Measurements from ENCODE around the gene MDC1. TPM values are rescaled to one million over a fixed set of nuclear protein-coding genes. Genes with fewer than 3 reads are reported as not detected.

MDC1 gene
- total RNA-seq, 1 donor from 2014 or later: 4.9 TPM

Other genes with a start within 250 kb of the MDC1 start
- 465 and 1,088 TPM in 2 replicates for gene HLA-E, start 227.8 kb downstream of the MDC1 start, total RNA-seq
- 43.1 and 53.1 TPM in 2 replicates for gene GNL1, start 160.8 kb downstream of the MDC1 start, total RNA-seq
- 2.2 and 2.5 TPM in 2 replicates for gene PRR3, start 160.0 kb downstream of the MDC1 start, total RNA-seq
- gene ABCF1, start 145.8 kb downstream of the MDC1 start, total RNA-seq: 29.3 and 43.2 TPM in 2 replicates
- gene PPP1R10, start 100.0 kb downstream of the MDC1 start, total RNA-seq: 9.1 and 10.1 TPM in 2 replicates
- gene MRPS18B, start 99.4 kb downstream of the MDC1 start, total RNA-seq: 35.9 and 60.9 TPM in 2 replicates
- 2.7 and 3.4 TPM in 2 replicates for gene ATAT1, start 90.4 kb downstream of the MDC1 start, total RNA-seq
- gene C6orf136, start 70.1 kb downstream of the MDC1 start, total RNA-seq: 1.7 and 3.2 TPM in 2 replicates
- 30.3 and 36.9 TPM in 2 replicates for gene DHX16, start 44.3 kb downstream of the MDC1 start, total RNA-seq
- 25.2 and 37.4 TPM in 2 replicates for gene PPP1R18, start 30.6 kb downstream of the MDC1 start, total RNA-seq
- gene NRM, start 26.3 kb downstream of the MDC1 start, total RNA-seq: 1.8 and 2.1 TPM in 2 replicates
- 397 and 399 TPM in 2 replicates for gene TUBB, start 3.1 kb upstream of the MDC1 start, total RNA-seq
- 52.5 and 55.2 TPM in 2 replicates for gene FLOT1, start 25.4 kb upstream of the MDC1 start, total RNA-seq
- gene IER3, start 27.3 kb upstream of the MDC1 start, total RNA-seq: 46.3 and 86.1 TPM in 2 replicates
- 4.0 and 10.1 TPM in 2 replicates for gene DDR1, start 167.2 kb upstream of the MDC1 start, total RNA-seq
- gene GTF2H4, start 190.9 kb upstream of the MDC1 start, total RNA-seq: 10.4 and 13.7 TPM in 2 replicates
- gene VARS2, start 197.0 kb upstream of the MDC1 start, total RNA-seq: 11.1 and 16.6 TPM in 2 replicates
- gene SFTA2, start 214.9 kb upstream of the MDC1 start, total RNA-seq: not detected in 2 replicates
- gene MUCL3, start 223.7 kb upstream of the MDC1 start, total RNA-seq: not detected in 2 replicates